Stimulated activated CD8-positive, alpha-beta memory T cell treated with anti-CD3 and anti-CD28 coated beads, Interleukin-7, amount 100 ng/mL, for 24 hours (primary cell): ENCODE data around the gene BABAM2.

Experiments
- DNase-seq: peaks from one replicate; pipeline ENCODE4 v3.0.0-alpha.2; 2020; ENCODE audit warnings: low read depth

The BABAM2 gene

DNA sequence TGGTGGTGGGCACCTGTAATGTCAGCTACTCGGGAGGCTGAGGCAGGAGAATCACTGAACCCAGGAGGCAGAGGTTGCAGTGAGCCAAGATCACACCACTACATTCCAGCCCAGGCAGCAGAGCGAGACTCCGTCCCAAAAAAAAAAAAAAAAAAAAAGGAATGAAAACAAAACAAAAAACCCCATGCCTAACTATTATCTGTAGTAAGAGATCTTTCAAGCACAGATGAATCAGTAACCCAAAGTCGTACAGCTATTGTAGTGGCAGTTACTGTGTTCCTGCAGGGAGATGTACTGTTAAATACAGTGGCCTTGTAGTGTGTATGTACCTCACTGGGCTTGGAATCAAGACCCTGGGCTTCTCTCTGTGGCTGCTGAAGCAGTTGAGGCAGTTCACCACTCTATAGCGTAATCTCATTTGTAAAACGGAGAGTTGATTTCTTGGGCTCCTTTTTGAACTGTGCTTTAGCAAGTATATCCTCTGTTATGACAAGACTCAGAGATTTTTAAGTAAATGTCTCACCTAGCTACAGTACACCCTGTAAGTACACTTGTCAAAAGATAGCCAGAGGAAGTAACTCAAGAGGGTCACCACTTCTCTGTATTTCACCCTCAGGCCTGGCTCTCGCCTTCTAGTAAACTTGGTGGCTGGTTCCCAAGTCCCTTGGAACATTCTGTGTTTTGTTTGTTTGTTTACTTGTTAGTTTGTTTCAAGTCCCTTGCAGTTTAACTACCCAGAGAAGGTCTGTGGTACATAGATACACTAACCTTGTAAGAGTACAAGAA is 392.5 kb downstream of the BABAM2 start:
- no peak for DNase-seq

DNA sequence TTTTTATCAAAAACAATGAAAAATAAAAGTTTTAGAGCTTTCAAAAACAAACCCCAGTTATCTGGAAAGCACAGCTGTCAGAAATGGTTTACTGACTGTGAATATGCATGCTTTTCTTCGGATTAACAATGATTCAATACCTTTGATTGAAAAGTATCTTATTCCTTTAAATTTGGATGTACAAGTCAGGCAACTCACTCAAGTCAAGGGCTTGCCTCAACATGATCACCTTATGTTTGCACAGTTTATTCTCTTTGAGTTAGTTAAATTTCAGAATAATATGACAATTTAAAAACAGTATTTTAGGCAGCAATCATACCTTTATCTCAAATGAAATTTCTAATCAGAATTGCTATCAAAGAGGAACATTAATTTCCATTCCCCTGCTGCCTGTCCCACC is 393.3 kb downstream of the BABAM2 start:
- no peak for DNase-seq

DNA sequence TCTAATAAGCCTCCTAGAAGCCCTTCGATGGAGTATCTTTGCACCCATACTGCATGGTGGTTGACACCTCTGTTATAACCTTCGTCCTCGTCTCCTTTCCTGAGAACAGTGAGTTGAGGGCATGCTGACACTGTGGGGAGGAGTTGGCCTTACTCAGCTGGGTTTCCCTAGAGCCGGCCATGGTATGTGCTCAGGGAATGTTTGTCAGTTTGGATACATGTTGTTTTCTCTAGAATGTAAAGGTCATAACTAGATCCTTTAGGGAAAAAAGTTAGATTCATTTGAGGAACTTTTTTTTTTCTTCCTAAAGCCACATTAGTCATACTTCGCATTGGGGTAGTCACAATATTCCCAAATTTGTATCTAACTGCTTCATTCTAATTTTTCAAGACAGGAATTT is 396.1 kb downstream of the BABAM2 start:
- DNase-seq, result no peak

DNA sequence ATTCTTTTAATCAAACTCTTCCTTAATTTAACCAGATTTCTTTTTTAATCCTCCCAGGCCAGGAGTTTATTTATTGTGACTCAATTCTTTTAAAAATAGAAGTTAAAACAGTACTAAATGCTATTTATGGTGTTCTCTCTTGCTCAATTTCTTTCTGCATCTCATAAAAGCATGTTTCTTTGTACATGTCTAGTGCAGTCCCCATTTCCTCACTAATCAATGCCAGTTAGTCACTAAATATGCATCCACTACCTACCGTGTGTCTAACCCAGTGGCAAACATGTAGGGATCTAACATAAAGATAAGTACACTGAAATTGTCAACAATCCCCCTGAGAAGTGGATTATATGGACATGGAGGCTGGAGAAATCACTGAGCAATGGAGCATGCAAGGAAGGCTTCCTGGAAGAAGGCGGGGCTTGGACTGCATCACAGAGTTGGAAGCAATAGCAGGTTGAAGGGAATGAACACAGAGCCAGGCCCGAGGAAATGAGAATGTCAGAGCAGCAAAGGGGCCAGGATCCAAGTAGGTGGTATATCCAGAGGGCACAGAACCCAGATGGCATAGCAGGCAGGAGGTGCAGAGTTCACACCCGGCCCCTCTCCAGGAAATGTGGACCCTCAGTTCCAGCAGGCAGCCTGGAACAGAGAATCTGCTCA is 396.9 kb downstream of the BABAM2 start:
- no peak for DNase-seq

DNA sequence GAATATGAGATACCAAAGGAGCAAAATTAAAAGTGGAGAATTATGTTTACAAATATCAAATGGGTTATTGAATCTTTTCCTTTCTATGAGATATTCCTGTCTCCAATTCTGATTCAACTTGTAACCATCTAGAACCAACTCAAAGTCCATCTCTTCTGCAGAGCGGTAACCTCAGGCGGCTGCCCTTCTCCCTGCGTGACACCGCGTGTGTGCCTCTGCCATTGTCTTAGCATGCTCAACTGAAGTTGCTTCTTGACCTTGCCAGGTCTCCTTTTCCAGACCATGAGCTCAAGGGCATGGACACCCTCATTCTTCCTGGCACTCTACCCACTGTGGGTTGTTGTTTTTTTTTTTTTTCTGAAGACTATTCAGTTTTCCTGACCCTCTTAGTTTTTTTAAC is 398.1 kb downstream of the BABAM2 start:
- no peak for DNase-seq

DNA sequence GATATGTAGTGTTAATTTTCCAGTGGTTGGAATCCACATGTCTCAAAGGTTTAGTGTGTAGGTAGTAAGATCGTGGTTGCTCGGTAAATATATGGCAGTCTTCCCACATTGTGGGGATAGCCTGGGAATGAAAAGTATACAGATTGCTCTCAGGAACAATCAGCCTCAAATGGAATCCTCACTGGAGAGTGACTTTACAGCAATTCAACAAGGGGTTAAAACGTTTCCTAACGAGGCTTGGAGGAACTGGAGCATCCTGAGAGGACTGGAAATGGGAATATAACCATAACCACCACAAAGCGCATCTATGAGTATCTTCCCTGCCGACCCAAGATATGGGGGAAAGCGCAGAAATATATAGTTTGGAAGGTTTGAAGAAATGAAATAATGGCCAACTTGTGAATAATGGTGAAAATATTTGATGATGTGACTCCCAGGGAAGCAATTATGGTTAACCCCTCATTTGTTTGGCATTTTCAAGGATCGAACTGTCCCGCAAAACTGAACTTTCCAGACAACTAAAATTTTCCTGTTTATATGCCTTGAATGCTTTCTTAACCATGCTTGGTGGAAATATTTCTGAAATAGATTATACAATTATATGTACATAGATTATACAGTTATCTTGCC is 401.4 kb downstream of the BABAM2 start:
- no peak for DNase-seq

DNA sequence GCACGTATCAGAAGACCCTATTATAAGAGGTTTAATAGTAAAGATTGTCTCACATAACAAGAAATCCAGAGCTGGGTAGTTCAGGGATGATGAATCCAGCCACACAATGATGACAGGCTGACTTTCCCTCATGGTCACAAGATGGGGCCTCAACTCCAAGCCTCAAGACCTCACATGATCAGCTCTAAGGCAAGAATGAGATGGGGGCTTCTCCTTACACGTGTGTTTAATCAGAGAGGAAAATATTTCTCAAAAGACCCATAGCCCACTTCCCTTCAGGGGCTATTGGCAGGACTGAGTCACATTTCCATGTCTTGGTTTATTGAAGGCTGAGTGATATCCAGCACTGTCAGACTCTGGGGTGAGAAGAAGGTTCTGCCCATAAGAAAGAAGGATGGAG is 402.0 kb downstream of the BABAM2 start:
- DNase-seq, result no peak

DNA sequence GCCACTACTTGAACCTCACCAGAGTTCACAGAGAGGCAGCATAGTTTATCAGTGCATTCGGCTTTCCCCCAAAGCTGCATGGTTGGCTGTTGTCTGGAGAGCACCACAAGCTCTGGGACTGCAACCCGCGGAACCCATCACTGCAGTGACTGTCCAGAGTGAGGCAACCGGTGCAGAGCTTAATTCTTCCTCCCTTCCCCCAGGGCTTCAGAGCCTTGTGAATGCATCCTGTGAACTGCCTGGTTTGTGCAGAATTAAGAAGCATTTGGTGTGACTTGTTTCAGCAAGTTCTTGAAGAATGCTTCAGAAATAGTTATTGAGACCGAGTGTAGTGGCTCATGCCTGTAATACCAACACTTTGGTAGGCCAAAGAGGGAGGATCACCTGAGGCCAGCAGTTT is 402.9 kb downstream of the BABAM2 start:
- no peak for DNase-seq

DNA sequence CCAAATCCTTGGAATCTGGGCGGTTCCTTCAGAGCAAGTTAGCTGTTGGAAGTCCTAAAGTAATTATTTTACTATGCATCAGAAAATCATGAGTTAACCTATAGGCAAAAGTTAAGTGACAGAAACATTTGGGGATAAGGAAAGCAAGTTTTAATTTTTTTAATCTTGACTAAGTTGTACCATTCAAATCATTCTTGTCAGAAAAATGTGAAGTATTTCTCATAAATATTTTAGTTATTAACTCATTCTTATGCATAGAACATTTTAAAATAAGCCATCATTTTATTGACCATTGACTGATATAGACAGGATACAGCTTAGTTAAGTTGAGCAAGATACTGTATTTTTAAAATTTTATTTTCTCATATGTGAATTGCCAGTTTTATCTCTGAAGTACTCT is 403.9 kb downstream of the BABAM2 start:
- no peak for DNase-seq

DNA sequence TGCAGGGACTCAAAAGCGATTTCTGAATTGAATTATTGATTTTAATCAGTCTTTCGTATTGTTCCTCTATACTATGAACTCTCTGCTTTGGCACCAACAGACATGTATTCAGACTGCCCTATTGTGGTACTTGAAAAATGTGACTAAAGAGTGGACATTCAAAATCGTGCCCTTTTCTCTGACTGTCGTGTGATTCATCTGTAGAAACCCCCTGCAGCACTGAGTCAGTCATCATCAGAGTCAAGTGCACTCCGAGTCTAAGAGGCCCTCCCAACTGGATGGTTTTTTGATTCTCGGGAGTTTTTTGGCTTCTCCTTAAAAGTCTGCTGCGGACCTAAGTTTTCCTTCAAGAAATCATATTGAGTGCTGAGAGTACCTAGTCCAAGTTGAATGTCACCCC is 405.7 kb downstream of the BABAM2 start:
- no peak for DNase-seq

DNA sequence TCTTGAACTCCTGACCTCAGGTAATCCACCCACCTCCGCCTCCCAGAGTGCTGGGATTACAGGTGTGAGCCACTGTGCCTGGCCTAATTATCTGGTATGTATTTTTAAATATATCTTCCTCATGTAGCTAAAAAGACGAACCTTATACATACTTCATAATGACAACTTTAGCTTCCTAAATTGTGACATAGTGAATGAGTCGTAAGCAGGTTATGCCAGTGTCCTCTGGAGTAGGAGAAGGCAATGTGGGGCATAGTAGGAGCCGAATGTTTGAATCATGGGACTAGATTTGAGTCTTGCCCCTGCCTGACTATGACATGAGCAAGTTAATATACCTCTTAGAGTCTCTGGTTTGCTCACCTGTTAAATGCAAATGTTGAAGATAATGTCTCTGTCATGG is 406.4 kb downstream of the BABAM2 start:
- no peak for DNase-seq

DNA sequence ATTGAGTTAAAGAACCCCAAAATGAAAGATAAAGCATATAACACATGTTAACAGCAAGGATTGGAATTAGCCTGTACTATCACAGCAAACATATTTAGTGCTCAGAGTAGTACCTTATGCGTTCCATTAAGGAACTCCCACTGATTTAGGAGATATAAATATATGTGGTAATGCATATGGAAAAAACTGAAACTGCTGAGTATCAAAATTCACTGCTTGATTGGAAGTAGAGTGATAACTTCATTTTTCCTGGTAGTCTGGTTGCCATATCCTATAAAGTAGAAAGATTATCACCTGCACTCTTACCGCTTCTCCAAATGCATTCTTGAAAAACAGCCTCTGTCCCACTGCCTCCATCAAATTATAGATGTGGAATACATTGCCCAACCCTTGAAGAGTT is 407.0 kb downstream of the BABAM2 start:
- DNase-seq, result no peak

DNA sequence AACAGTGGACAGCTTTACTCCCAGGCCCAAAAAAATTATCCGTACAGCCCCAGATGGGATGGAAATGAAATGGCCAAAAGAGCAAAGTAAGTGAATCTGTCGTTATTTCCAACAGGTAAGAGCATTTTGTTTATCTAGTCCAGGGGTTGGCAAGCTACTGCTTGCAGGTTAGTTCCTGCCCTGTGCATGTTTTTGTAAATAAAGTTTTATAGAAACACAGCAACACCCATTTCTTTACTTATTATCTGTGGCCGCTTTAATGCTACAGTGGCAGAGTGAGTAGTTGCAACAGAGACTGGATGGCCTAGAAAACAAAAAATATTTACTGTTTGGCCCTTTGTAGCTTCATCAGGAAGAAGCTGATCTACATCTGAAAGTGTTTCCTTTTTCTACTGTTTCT is 407.9 kb downstream of the BABAM2 start:
- DNase-seq, result no peak

DNA sequence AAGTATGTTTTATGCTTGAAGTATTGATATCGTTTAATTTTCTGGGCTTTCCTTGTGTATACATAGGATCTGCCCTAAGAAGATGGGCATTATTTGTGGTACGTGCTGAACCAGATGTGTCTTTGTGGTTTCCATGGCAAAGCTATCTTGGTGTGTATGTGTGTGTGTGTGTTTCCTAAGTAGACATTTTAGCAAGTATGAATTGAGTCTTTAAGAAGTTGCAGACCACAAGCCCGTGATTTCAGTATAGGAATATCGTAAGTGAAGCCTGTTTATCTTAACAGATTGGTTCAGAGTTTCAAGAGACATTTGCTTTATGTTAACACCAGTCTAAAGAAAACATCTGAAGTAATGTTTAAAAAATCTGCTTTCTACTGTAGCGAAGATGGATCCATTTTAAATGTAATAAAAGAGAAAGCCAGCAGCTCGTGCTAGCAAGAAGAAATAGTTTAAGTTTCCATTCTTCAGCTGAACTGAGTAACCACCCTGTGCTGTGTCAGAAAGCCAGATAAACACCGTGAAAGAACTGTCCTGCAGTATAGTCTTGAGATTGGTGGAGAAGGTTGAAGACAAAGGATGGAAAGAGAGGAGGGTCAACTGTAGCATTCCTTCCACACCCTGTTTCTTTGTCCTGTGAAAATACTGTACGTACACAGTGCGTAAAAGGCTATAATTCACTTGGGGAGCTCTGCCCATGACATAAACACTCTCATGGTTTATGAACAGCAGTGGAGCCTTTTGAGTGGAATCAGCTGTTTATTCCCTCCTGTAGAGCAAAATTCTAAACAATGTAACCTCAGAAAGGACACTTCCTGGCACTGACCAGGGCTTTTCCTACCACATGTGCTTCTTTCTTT is 410.2 kb downstream of the BABAM2 start:
- no peak for DNase-seq

DNA sequence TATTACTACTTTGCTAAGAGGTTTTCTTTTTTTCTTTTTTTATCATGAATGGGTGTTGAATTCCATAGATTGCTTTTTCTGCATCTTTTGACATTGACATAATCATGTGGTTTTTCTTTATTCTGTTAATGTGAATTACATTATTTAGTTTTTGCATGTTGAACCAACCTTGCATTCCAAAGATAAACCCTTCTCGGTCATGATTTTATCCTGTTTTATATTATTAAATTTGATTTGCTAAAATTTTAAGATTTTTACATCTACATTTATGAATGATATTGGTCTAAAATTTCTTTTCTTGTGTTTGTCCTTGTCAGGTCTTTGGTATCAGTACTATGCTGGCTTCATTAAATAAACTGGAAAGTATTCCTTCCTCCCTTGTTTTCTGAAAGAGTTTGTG is 414.7 kb downstream of the BABAM2 start:
- DNase-seq, result no peak

DNA sequence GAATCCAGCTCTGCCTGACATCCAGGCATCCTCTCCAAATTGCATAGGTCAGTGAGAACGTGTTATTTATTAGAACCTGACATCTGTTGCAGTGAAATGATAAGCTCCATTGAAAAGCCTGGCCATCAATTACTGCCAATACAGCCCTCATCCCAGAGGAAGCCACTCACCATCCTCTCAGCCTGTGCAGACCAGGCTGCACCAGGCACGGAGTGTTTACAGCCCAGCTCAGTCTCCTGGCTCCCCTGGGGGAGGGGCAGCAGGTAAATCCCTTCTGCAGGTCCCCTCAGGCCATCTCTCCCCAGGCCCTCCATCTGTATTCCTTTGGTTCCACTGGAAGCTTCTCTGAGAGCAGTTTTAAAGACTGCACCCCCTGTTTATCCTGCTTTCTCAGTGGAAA is 419.6 kb downstream of the BABAM2 start:
- no peak for DNase-seq

DNA sequence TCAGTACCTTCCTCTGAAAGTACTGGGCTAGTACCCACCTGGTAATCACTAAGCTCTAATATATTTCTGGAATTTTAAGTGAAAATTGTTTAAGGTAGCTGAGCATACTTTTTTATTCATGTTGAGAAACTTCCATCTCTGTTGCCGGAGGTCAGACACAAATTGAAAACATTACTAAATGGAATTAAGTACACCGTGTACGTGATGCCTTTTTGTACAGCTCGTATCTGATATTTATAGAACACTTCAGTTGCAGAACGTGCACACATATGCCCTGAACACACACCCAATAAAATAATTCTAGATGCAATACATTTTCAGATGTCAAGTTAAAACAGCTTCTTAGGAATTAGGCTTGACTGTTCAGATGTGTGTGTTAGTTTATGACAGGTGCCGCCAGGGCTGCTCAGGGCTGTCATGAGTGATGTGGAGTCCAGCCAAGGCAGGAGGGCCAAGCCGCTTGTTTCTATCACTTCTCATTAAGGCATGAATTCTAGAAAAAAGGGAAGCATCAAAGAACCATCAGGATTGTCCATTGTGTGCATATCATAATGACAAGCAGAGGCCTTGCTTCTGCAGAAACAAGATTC is 421.2 kb downstream of the BABAM2 start:
- no peak for DNase-seq

DNA sequence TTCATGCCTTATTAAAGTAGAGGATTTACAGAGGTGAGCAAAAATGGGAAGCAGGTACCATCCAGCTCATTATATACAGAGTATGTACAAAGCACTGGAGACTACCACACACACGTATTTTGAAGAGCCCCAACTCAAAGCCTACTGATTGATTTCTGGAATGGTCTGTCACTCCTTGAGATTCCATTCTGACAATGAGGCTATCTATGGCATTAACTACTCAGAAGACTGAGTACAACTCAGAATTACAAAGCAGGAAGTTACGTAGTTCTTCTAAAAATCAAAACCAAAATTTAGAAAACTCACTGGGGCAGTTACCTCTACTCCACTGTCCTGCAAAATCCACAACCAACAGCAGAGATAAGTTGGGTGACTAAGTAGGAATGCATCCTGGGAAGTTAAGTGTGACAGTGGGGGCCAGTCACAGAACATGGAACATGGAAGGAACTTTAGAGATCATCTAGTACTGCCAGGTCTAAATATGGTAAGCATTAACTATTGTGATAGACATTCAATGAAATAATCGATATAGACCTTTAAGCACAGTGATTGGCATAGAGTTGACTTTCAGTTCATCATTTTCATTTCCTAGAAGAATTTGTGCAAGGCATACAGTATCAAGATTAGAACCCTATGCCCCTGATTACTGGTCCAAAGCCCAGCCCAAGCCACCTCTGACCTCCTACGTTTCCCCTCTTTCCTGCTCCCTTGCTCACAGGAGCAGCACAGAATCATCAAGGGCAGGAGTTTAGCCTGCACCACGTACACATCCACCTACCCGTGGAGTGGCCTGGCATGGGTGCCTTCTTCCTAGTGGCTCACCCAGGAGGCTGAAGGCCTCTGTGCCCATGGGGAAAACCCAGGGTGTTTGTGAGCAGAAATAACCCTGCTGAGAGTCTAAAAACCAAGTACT is 422.0 kb downstream of the BABAM2 start:
- DNase-seq, result no peak

DNA sequence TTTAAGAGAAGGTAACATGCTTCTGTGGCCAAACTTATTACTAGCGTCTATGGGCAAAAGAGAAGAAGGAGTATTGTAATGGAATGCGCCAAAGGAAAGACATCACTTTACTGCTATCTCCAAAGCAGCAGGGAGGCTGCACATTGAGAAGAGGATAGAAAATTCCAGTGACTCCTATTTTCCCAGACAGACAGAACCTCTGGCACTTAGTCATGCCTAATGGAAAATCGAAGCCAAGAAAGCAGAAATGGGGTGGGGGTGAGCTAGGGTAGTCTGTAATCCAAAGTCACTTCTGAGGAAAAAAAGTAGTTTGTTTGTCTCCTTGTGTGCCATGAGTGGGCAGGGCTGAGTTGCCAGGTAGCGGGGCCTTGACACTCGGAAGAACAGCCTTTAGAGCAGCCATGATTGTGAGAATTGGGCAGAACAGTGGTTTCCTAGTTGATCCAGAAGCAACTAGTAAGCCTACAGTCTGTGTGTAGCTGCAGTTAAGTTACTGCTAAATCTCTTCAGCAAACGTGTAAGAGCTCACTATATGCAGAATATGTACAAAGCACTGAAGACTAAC is 422.8 kb downstream of the BABAM2 start:
- no peak for DNase-seq

DNA sequence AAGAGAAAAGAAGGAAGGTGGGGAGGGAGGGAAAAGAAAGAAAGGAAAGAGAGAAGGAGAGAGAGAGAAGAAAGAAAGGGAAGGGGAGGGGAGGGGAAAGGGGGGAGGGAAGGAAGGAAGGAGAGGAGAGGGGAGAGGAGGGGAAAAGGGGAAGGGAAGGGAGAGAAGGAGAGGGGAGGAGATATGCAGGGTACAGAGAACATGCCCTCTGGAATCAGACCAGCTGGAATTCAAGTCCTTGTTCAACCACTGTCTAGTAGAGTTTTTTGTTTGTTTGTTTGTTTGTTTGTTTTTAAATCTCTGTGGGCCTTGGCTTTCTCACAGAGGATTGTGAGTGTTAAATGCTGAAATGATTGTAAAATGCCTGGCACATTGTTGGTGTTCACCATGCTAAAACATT is 424.4 kb downstream of the BABAM2 start:
- DNase-seq, result no peak
